GM18502 (cell line): Measurements from ENCODE around the gene LYZL4.

Experiments used
- ATAC-seq: cut with Tn5 transposase; IDR thresholded peaks from one replicate; pipeline ENCODE4 v1.9.1; 2021; ENCODE audit warnings: mild to moderate bottlenecking; ENCODE audit not compliant: unreplicated experiment, poor library complexity

Gene LYZL4

DNA sequence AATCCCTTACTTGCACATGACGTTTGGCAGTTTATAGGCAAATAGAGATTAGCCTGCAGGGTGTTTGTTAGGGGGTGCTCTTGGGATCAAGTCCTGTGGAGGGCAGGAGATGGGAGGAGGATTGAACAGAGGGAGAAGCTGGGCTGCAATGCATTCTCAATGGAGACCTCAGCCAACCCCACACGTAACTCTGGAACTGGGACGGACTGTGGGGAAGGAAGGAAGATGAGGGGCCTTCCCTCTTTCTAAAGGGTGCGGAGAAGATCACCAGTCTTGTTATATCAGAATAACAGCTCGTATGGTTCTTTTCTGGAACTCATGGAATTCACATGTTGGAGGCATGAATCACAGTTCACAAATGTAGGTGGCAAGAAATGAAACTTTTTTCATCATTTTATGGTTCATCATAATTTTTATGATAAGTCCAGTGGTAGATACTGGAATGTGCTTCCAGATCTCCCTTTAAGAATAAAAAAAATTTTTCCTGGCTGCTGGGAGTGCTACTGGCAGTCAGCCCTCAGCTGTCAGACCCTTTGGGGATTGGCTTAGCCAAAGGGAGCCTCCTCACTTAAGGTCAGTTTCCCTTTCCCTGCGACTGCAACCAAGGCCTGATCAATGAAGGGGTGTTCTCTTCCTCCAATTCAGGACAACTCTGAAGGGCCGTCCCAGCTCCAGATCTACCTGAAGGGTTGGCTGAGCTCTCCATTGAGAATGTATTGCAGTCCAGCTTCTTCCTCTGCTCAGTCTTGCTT is 20.5 kb upstream of the LYZL4 start:
- ATAC-seq: no peak

GRCh38 chr3:42428830-42429229 is 18.4 kb upstream of the LYZL4 start:
- no peak for ATAC-seq

GRCh38 chr3:42425736-42426407 is 15.5 kb upstream of the LYZL4 start:
- no peak for ATAC-seq

- no peak for ATAC-seq
Measured at GRCh38 chr3:42424911-42425310, 14.5 kb upstream of the LYZL4 start.

- no peak for ATAC-seq
Measured at GRCh38 chr3:42421818-42422796, 11.7 kb upstream of the LYZL4 start.

DNA sequence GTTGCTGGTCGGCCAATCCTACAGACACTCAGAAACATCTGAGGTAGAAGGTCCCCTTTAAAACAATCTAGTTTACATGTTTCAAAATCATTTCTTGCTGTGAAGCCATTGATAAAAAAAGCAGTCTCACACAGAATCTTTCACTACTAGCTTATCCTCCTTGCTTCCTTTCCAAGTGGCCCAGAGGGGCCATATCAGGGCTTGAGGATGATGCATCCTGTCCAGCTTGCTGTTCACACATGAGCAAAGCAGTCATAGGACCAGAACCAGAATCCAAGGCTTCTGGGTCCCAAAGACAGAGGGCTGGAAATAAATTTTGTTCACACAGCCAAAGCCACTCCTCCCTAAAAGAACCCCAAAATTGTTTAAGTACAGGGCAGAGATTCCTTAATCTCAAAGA is 9.2 kb upstream of the LYZL4 start:
- no peak for ATAC-seq

DNA sequence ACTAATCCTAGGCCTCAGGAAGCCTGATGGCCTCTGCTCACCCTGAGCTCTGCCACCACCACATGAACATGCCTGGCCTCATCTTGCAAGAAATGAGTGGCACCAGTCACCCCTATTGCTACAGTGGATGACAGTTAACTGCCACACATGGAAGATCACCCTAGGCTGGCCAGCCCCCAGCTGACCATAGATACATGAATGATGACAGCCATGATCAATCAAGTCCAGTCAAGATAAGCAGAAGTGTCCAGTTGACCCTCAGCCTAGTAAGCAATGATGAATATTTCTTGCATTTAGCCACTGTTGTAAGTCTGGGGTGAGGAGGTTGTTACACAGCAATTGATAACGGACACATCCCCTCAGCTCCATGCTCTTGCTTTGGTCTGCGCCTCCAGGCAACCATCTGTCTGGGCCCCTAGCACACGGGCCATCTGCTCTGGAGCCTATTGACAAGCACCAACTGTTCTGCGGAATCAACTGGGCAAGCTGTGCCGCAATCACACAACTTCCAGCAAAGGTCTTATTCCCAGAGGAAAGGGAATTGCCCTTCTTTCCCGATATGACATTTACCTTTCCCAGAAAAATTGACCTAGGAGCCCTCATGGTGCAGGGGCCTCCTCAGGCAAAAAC is 2.2 kb upstream of the LYZL4 start:
- no peak for ATAC-seq

- ATAC-seq: no peak
Measured at GRCh38 chr3:42411429-42411828, 1.0 kb upstream of the LYZL4 start.

GRCh38 chr3:42408156-42408555 is 2.3 kb downstream of the LYZL4 start:
- ATAC-seq: no peak

DNA sequence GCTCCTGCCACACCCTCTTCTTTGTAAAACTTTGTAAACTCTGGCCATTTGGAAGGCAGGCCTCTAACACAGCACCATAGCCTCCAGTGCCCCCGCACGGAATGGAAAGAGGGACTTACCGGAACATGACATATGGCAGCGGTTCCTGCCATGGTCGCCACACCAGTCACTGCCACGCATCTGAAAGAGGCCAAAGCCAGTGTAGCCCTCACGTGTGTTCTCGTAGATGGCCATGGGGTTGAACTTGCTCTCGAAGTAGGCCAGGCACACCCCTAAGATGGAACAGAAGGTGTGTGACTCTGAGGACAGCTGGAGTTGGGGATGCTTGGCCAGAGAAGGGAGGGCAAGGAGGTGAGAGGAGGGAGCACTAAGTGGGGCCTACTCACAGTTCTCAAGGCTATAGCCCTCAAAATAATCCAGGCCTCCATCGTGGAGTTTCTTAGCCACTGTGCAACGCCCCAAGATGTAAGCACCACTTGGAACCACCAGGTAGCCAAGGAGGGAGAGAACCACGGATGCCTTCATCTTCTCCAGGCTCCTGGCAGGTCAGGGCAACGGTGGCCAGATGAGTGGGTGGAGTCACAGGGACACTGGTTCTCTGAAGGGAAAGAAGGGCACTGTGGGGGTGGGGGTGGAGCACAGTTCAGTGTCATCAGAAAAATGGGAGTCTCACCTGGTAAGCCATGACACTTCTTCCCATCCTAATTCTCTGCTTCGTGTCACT is 3.5 kb downstream of the LYZL4 start:
- no peak for ATAC-seq

- no peak for ATAC-seq
Measured at GRCh38 chr3:42405857-42406256, 4.6 kb downstream of the LYZL4 start.

- no peak for ATAC-seq
Measured at GRCh38 chr3:42403737-42404136, 6.7 kb downstream of the LYZL4 start.

DNA sequence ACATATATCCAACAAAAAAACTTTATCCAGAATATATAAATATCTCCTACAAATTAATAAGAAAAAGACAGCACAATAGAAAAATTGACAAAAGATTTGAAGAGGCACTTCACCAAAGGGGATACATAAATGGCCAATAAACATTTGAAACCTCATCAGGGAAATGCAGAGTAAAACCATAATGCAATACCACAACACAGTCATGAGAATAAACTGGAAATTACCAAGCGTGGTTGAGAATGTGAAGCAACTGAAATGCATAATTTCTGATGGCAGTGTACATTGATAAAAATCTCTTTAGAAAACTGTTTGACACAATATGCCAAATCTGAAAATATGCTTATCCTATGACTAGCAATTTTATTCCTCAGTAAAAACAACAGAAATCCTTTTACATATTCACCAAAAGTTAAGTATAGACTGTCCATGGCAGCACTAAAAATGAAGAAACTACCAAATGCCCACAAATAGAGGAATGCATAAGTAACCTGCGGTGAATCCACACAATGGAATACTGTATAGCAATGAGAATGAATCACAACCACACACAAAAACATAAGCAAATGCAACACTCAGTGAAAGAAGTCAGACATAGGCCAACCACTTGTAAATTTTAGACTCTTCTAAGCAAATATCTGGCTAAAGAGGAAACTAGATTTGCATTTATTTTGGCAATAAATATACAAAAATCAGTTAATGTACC is 7.9 kb downstream of the LYZL4 start:
- no peak for ATAC-seq

DNA sequence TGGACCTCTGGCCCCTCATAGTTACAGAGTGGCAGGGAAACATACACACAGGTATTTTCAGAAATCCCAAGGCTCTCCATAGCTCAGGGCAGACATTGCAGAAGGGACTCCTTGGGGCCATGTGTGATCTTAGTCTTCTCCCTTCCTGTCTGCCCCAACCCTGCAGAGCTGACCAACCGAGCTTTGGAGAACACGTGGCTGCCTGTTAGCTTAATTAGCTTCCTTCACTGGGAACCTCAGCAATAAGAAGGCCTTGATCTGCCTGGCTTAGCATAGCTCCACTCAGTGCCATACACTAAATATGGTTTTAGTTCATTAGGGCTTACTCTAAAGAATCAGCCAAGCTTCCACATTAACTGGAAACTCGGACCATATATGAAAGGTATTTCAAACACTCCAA is 12.3 kb downstream of the LYZL4 start:
- no peak for ATAC-seq

- no peak for ATAC-seq
Measured at GRCh38 chr3:42397644-42398043, 12.8 kb downstream of the LYZL4 start.

DNA sequence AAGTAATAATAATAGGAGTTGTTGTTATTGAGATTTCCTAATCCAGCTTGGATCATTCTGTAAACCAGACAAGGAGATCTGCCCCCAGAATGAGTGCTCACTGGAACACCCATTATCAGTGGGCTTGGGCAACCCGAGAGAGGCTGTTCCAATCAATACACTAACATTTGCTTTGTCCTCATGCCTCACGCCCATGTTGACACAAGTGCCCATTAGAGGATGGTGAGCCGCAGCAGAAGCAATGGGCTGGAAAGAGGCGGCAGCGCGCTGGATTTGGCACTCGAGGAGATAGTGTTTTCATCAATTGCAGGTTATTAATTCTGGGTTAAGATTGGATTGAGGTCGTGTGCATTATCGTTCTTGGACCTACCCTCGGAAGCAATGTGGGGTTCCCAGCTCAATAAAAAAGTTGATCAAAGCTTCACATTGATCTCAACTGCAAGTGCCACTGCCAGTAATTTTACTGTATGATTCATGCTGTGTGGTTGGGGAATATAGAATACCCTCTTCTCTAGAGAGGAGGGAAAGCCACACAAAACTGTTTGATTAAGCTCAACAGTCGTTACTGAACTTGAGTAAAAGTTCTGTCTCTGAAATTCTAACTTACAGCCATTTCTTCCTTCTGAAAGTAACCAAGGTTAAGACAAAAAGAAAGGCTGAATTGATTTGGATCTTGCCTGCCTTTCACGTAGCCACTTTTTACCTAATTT is 15.7 kb downstream of the LYZL4 start:
- no peak for ATAC-seq

- no peak for ATAC-seq
Measured at GRCh38 chr3:42387802-42388651, 22.4 kb downstream of the LYZL4 start.
